ENCODE measurements around the gene FAM163B. TPM values are rescaled to one million over a fixed set of nuclear protein-coding genes. Genes with fewer than 3 reads are reported as not detected.

The FAM163B gene
- total and polyA plus RNA-seq, 2 donors (not counting 1 experiment from before 2014, with no cell fraction given) = not detected

DNA sequence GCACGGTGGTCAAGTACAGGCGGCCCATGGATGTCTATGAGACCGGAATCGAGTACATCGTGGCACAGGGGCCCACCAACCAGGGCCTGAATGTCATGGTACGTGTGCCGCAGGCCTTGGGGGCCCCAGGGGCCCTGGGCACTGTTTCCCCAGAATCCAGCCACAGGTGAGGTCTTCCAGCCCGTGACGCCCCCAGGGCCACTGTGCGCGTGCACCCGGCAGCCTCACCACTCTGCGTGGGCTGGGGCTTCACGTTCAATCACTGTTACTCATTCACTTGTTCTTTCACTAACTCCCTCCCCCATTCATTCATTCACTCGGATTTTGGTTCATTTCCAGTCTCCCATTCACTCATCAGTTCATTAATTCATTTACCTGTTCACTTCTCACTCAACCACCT is 62.1 kb downstream of the FAM163B start:
- Histone ChIP-seq H4K20me1 (ENCODE audit: control insufficient read depth, extremely low read depth, insufficient read depth, low read length) (no peaks in the 10 kb centered on the region), H3K4me3 (replicated peaks in 1 of 4; ENCODE audit: control extremely low read depth in 1 of 4, insufficient read depth in 1 of 4, low read depth in 3 of 4, low read length in 4 of 4) (no peak overlapping the region), H2AFZ (ENCODE audit: low read length) (no peak overlapping the region), H3K27ac (ENCODE audit: insufficient read depth, low read length) (no peak overlapping the region), H3K4me1 (ENCODE audit: control insufficient read depth, extremely low read depth, insufficient read depth, low read length) (no peaks in the 10 kb centered on the region), H3K9me3 (ENCODE audit: control insufficient read depth, insufficient read depth, low read depth, low read length) (no peaks in the 10 kb centered on the region), H3K36me3 (ENCODE audit: control insufficient read depth, insufficient read depth, low read length) (no peaks in the 10 kb centered on the region), H3K4me2 (ENCODE audit: extremely low read depth, insufficient read depth, low read length) (no peak overlapping the region), H3K27me3 (ENCODE audit: control insufficient read depth, insufficient read depth, low read length) (peaks cover 5% of the 10 kb centered on the region), H3K9ac (ENCODE audit: insufficient read depth, low read length) (no peak overlapping the region), H3K79me2 (ENCODE audit: control insufficient read depth, insufficient read depth, low read length) (no peaks in the 10 kb centered on the region)
- TF ChIP-seq CTCF (conservative IDR thresholded peaks at IDR 0.05 in 1 of 2, IDR thresholded peaks at IDR 0.05 in 1 of 2; ENCODE audit: low read depth in 1 of 2, low read length in 2 of 2) = no peak
- no peak for TF ChIP-seq EZH2 (IDR thresholded peaks at IDR 0.05; ENCODE audit: low read length, missing control alignments)
- no peak for DNase-seq (ENCODE audit: low read depth in 2 of 2)

- no peak overlapping the region for H3K9ac ChIP-seq (ENCODE audit: insufficient read depth, low read length)
- H3K9me3 ChIP-seq (ENCODE audit: control insufficient read depth, insufficient read depth, low read depth, low read length) = no peaks in the 10 kb centered on the region
- H4K20me1 ChIP-seq (ENCODE audit: control insufficient read depth, extremely low read depth, insufficient read depth, low read length) = no peaks in the 10 kb centered on the region
- no peak overlapping the region for H3K27ac ChIP-seq (ENCODE audit: insufficient read depth, low read length)
- H2AFZ ChIP-seq (ENCODE audit: low read length) = no peak overlapping the region
- no peak overlapping the region for H3K4me3 ChIP-seq (replicated peaks in 1 of 4; ENCODE audit: control extremely low read depth in 1 of 4, insufficient read depth in 1 of 4, low read depth in 3 of 4, low read length in 4 of 4)
- no peak overlapping the region for H3K4me2 ChIP-seq (ENCODE audit: extremely low read depth, insufficient read depth, low read length)
- TF ChIP-seq CTCF (conservative IDR thresholded peaks at IDR 0.05 in 1 of 2, IDR thresholded peaks at IDR 0.05 in 1 of 2; ENCODE audit: low read depth in 1 of 2, low read length in 2 of 2) = no peak
- no peak for TF ChIP-seq EZH2 (IDR thresholded peaks at IDR 0.05; ENCODE audit: low read length, missing control alignments)
- H3K79me2 ChIP-seq (ENCODE audit: control insufficient read depth, insufficient read depth, low read length) = no peaks in the 10 kb centered on the region
- no peak for DNase-seq (ENCODE audit: low read depth in 2 of 2)
- no peaks in the 10 kb centered on the region for H3K36me3 ChIP-seq (ENCODE audit: control insufficient read depth, insufficient read depth, low read length)
- H3K27me3 ChIP-seq (ENCODE audit: control insufficient read depth, insufficient read depth, low read length) = peaks cover 5% of the 10 kb centered on the region
- no peaks in the 10 kb centered on the region for H3K4me1 ChIP-seq (ENCODE audit: control insufficient read depth, extremely low read depth, insufficient read depth, low read length)
Measured at GRCh38 chr9:133546287-133546680, 62.9 kb downstream of the FAM163B start.

DNA sequence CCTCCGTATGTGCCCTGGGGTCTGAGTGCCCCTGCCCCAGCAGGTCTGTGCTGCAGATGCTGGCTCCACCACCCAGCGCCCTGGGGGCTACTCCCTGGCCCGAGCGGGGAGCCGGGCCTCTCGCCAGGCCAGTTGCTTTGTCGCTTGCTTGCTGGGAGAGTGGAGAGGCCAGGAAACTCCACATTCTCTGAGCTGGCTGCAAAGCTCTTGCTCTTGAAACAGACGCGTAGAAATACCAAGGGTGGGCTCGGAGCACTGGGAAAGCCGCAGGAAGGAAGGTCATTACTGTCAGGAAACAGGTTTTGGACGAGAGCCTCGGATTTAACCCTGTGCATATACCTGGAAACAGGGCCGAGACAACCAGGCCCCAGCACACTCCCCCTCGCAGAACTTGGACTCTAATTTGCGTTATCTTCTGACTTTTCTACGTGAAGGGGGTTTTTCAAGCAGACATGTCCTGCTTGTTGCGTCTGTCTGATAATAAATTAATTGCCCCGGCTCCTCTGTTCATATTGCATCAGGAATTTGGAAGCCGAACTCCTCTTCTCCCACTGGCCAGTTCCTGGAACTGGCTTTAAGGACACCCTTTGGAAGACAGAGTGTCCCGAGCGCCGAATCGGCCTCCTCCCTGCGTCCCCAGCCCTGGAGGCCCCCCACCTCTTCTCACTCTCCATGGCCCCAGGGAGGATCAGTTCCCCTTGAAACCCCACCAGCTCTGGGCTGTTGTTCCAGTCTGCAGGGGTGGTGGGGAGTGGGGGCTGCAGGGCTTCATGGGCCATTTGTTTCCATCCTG is 63.5 kb downstream of the FAM163B start:
- H4K20me1 ChIP-seq (ENCODE audit: control insufficient read depth, extremely low read depth, insufficient read depth, low read length) = no peaks in the 10 kb centered on the region
- H3K4me1 ChIP-seq (ENCODE audit: control insufficient read depth, extremely low read depth, insufficient read depth, low read length) = no peaks in the 10 kb centered on the region
- H3K27ac ChIP-seq (ENCODE audit: insufficient read depth, low read length) = no peak overlapping the region
- no peaks in the 10 kb centered on the region for H3K79me2 ChIP-seq (ENCODE audit: control insufficient read depth, insufficient read depth, low read length)
- peaks cover 5% of the 10 kb centered on the region for H3K27me3 ChIP-seq (ENCODE audit: control insufficient read depth, insufficient read depth, low read length)
- H2AFZ ChIP-seq (ENCODE audit: low read length) = no peak overlapping the region
- no peak overlapping the region for H3K4me3 ChIP-seq (replicated peaks in 1 of 4; ENCODE audit: control extremely low read depth in 1 of 4, insufficient read depth in 1 of 4, low read depth in 3 of 4, low read length in 4 of 4)
- no peak for DNase-seq (ENCODE audit: low read depth in 2 of 2)
- H3K9me3 ChIP-seq (ENCODE audit: control insufficient read depth, insufficient read depth, low read depth, low read length) = no peaks in the 10 kb centered on the region
- no peak overlapping the region for H3K4me2 ChIP-seq (ENCODE audit: extremely low read depth, insufficient read depth, low read length)
- TF ChIP-seq EZH2 (IDR thresholded peaks at IDR 0.05; ENCODE audit: low read length, missing control alignments) = no peak
- no peak for TF ChIP-seq CTCF (conservative IDR thresholded peaks at IDR 0.05 in 1 of 2, IDR thresholded peaks at IDR 0.05 in 1 of 2; ENCODE audit: low read depth in 1 of 2, low read length in 2 of 2)
- no peak overlapping the region for H3K9ac ChIP-seq (ENCODE audit: insufficient read depth, low read length)
- no peaks in the 10 kb centered on the region for H3K36me3 ChIP-seq (ENCODE audit: control insufficient read depth, insufficient read depth, low read length)
